ENCODE measurements around the gene RAD51B.

RAD51B gene

GRCh38 chr14:68398370-68398769 is 578.8 kb downstream of the RAD51B start:
- DNase-seq = no peak

GRCh38 chr14:68399971-68400370 is 580.4 kb downstream of the RAD51B start:
- DNase-seq = no peak

DNA sequence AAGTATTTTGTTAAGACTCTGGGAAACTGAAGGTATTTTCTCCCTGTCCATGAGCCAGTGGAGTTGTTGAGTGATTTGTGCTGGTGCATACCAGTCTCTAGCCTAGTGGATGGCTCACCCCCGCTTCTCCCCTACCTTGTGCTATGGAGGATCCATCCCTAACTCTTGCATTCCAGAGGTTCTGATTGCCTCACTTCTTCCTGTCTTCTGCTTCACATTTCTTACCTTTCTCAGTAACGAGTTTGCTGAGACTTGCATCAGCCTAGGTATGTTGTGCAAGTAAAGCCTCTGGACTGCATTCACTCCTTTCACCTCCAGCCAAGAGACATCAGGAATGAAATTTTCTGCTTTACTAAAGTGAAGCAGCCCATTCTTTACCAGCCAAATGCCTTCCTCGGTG is 581.7 kb downstream of the RAD51B start:
- DNase-seq = no peak

- DNase-seq = peak; percentile 17
These were observed 582.3 kb downstream of the RAD51B start for GRCh38 chr14:68401855-68402254.

DNA sequence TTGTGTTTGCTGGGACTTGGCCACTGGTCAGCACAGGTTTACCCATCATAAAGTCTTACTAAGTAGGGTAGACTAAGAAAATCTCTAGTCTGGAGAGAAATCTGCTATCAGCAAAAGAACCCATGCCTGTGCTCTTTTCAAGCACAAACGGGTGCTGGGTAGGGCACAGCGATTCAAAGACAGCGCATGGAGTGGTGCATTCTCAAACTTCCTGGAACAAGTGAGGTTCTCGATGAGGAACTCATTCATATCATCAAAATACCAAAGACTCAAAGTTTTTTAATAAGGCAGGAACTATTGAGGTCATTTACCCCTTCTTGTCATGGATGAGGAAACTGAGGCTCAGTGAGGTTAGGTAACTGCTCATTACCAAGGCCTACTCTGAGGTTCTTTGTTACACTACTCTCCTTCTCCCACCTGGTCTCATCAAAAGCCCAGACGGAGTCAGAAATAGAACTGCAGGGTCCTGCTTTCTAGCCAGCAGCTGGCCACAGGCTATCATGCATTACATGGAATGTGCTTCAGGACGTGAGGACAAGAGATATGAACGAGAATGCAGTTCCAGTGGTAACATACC is 583.0 kb downstream of the RAD51B start:
- DNase-seq = no peak

DNA sequence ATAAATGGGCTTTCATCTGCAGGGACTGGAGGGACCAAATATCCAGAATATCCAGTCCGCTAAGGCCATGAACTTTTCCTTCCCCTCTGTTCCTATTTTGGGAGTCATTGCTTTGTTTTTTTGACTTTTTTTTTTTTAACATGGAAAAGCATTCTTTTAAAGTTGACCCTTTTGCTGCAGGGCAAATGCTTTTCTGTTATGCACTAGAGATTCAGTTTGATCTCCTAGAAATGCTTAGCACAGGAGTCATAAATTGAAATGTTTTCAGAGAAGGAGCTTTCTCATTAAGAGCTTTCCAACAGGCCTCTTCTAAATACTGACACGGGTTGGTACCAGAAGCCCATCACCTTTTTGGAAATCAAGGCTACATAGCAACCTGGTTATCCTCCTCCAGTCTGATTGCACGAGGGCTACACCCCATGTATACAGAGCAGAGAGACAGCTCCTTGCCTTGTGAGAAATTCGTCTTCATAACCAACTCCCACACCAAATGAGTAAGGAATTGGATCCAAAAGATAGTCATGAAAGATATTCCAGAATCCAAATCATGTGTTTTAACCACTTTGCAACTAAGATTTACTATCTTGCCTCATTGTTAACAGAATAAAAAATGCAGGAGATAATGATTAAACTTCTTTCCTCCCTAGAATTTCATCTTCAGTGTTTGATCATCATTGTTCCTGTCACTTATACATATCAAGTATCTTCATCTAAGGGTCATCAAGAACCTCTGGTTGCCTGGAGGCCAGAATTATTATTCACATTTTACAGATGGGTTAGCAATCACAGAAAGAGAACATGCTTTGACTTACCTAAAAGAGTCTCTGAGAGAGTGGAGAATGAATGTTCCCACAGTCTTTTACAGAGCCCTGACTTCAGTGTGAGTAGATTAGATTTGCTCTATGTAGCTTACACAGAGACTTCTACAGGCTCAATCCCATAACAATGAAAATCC is 583.9 kb downstream of the RAD51B start:
- no peak for DNase-seq

GRCh38 chr14:68404146-68404527 is 584.6 kb downstream of the RAD51B start:
- DNase-seq = no peak

- no peak for DNase-seq
These were observed 585.1 kb downstream of the RAD51B start for GRCh38 chr14:68404652-68405183.

DNA sequence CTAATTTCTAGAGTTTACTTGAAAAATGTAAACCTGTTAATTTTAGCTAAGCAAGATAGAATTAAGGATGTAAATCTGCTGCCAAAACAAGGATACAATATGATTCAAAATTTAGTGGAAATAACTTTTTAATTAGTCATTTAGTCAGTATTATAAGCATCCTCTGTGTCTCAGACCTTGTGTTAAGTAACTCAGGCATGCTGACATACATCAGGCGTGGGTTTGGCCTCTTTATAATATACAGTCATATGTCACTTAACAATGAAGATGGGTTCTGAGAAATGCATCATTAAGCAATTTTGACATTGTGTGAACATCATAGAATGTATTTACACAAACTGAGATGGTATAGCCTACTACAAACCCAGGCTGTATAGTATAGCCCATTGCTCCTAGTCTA is 586.4 kb downstream of the RAD51B start:
- DNase-seq = no peak

GRCh38 chr14:68407285-68407684 is 587.7 kb downstream of the RAD51B start:
- DNase-seq = no peak

DNA sequence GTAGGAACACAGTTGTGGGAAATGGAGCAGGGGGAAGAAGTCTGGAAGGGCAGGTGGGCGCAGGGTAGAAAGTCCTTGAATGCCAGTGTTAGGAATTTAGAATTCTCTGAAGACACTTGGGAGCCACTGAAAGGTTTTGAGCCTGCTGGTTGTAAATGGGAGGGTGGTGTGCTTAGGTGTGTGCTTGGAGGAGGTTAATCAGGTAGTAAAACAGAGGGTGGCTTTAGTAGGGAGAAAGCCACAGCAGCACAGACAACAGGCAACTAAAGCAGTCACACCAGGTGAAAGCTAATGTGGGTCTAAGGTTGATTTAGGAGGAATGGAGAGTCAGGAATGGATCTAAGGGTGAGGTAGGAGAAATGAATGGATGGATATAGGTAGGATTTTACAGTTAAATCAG is 588.2 kb downstream of the RAD51B start:
- DNase-seq = no peak

GRCh38 chr14:68408680-68409079 is 589.1 kb downstream of the RAD51B start:
- peak; percentile 21 for DNase-seq

DNA sequence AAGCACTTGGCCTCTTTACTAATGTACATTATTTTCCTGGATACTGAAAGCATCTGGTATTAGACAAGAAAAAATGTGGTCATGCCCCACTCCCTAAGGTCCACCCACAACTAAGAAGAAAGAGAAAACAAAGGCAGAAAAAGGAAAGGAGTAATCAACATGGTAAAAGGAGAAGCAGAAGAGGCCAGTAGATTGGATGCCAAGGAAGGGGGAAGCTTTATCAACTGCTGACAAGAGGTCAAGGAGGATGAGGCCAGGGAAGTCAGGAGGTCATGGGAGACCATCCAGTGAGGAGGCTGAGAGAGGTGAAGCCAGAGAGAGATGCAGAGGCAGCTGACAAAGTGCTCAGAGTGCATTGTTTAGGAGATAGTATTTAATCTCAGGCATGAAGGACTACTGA is 589.8 kb downstream of the RAD51B start:
- no peak for DNase-seq

GRCh38 chr14:68412505-68413465 is 593.2 kb downstream of the RAD51B start:
- DNase-seq = no peak

GRCh38 chr14:68413509-68413908 is 593.9 kb downstream of the RAD51B start:
- no peak for DNase-seq

DNA sequence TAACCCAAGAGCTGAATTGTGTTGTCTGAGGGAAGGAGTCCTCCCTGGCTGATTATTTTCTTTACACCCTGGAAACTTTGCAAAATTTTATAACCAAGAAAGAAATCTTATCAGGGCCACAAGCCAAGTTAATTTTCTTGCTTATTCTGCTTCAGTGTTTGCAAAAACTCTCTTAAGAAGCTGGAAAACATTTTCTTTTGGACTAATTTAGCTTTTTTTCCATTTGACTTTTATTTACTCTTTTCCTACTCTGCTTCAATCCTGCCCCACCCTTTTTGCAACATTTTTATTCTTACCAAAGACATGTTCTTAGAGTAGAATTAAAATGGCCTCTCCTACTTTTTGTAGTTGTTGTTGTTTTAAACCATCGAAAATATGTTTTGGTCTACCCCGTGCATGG is 594.5 kb downstream of the RAD51B start:
- DNase-seq = no peak

- no peak for DNase-seq
These were observed 596.6 kb downstream of the RAD51B start for GRCh38 chr14:68416171-68416570.

- no peak for DNase-seq
These were observed 597.6 kb downstream of the RAD51B start for GRCh38 chr14:68417009-68417650.

DNA sequence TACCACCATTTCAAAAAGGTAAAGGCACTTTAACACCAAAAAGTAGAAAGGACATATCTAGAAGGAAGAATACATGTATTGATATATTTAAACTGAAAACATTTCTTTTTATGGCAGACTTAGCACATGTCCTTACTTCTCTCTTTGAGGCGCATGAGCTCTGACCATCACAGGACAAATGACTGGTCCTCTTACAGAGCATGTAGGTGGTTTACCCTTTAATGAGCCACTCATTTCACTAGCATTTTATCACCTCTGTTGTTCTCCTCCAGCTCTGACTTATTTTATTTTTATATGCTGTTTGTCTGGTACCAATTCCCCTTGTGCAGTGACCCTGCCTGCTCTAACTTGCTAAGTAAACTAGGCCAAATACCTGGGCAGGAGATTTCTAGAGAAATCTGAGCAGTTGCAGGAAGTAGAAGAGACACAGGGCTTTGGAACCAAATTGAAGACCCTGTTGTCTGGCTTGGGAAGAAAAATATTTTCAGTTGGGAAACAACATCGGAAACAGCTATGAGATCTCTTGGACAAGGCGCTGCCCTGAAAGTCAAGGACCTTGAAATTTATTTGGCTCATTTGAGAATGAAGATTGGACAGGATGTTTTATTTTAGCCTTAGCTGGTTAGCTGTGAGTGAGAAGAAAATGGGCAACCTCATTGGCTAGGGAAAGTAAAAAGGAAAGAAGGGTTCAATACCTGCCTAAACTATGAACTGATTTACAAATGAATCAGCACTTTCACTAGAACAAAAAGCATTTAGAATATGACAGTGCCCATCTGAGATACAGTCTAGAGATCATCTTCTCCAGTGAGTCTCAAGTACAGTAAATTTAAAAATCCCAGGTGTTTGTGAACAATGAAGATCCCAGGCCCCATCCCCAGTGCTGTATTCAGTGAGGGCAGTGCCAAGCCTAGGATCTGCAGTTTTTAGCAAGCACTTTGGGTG is 598.9 kb downstream of the RAD51B start:
- no peak for DNase-seq

DNA sequence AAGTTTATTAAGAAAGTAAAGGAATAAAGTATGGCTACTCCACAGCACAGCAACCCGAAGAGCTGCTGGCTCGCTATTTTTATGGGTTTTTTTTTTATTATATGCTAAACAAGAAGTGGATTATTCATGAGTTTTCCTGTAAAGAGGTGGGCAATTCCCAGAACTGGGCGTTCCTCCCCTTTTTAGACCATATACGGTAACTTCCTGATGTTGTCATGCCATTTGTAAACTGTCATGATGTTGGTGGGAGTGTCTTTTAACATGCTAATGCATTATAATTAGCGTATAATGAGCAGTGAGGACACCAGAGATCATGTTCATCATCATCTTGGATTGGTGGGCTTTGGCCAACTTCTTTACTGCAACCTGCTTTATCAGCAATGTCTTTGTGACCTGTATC is 600.8 kb downstream of the RAD51B start:
- no peak for DNase-seq

DNA sequence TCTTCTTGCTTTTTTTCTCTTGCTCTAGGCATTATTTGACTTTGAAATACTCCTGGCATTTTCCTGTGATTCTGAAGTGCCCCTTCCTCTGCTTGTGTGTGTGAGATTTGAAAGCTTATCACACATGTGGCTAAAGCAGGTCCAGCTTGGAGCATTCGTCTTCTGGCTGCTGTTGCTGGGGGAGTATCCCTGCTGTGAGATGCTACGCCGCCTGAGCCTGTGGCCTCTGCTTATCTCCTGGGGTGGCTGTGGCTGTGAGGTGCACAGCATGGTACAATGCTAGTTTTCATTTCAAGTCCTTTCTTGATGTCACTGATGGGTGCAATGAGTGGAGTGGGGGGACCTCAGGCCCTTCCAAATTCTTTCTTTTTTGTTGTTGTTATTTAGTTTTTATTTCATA is 601.5 kb downstream of the RAD51B start:
- DNase-seq = no peak
